Measurements from ENCODE around the gene CCT8.

DNA sequence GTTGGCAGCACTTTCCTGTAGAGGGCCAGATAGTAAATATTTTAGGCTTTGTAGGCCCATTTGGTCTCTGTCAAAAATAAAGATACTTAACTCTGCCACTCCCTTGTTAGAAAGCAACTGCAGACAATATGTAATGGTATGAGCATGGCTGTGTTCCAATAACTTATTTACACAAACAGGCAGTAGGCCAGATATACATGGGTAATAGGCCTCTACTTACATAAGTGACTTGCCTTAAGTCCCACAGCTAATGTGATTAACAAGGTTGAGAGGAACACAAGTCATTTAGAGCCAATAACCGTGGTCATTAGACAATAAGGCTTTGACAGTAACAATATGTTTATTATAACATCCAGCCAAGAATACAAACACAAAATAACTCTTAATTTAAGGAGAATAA, 17.4 kb downstream of the CCT8 start:
- TF ChIP-seq YY1 (IDR thresholded peaks at IDR 0.05; ENCODE audit: low read depth) = no peak
- no peak for TF ChIP-seq REST (IDR thresholded peaks at IDR 0.05; ENCODE audit: low read depth)
- TF ChIP-seq TAF1 (IDR thresholded peaks at IDR 0.05; ENCODE audit: low read depth) = no peak
- TF ChIP-seq RAD21 (IDR thresholded peaks at IDR 0.05; ENCODE audit: low read depth) = no peak
- TF ChIP-seq ZBTB7A (IDR thresholded peaks at IDR 0.05; ENCODE audit: low read depth) = no peak
- TF ChIP-seq CREB1 (IDR thresholded peaks at IDR 0.05; ENCODE audit: low read depth) = no peak
- TF ChIP-seq, protein P1, sequence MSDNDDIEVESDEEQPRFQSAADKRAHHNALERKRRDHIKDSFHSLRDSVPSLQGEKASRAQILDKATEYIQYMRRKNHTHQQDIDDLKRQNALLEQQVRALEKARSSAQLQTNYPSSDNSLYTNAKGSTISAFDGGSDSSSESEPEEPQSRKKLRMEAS (IDR thresholded peaks at IDR 0.05) = no peak
- TF ChIP-seq EGR1 (IDR thresholded peaks at IDR 0.05) = no peak
- no peak for TF ChIP-seq TEAD4 (IDR thresholded peaks at IDR 0.05)
- no peak for TF ChIP-seq FOXM1 (IDR thresholded peaks at IDR 0.05; ENCODE audit: borderline replicate concordance, low read depth)
- TF ChIP-seq, protein P2, sequence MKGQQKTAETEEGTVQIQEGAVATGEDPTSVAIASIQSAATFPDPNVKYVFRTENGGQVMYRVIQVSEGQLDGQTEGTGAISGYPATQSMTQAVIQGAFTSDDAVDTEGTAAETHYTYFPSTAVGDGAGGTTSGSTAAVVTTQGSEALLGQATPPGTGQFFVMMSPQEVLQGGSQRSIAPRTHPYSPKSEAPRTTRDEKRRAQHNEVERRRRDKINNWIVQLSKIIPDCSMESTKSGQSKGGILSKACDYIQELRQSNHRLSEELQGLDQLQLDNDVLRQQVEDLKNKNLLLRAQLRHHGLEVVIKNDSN (IDR thresholded peaks at IDR 0.05) = no peak
- TF ChIP-seq NFIC (IDR thresholded peaks at IDR 0.05) = no peak
- TF ChIP-seq EP300 (IDR thresholded peaks at IDR 0.05; ENCODE audit: borderline replicate concordance) = no peak

Measured in Ishikawa (cell line).